Measurements from ENCODE around the gene KCTD14.
"Not testable (repeated sequence)": the region's sequence is repeated elsewhere in the genome, so short reads cannot be mapped to it uniquely, and the experiment has no call there.

DNA sequence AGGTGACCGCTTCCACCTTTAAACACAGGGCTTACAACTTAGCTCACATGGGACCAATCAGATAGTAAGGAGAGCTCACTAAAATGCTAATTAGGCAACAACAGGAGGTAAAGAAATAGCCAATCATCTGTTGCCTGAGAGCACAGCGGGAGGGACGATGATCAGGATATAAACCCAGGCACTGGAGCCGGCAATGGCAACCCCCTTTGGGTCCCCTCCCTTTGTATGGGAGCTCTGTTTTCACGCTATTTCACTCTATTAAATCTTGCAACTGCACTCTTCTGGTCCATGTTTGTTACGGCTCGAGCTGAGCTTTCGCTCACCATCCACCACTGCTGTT, 18.3 kb upstream of the KCTD14 start:
- not testable (repeated sequence) for TF ChIP-seq CTCF (IDR thresholded peaks at IDR 0.05; ENCODE audit: low read depth, low read length, missing input control); GABPA (IDR thresholded peaks at IDR 0.05 in 1 of 2, conservative IDR thresholded peaks at IDR 0.05 in 1 of 2)

Data from liver (tissue), 3 donors.